Temporal lobe (tissue), 2 donors: ENCODE data around the gene ENDOV. TPM values are rescaled to one million over a fixed set of nuclear protein-coding genes. Genes with fewer than 3 reads are reported as not detected.

Experiments
- small RNA-seq: library from RNA; depleted of rRNA; stranded (forward); fragments of <200 nt; gene quantifications from one replicate; pipeline ENCODE3, GENCODE V24; 2014; ENCODE audit warnings: low replicate concordance
- total RNA-seq: library from RNA; depleted of rRNA; stranded (reverse); fragments of >200 nt; gene quantifications from one replicate; pipeline ENCODE4 v1.2.3, GENCODE V29; 2014

Gene ENDOV
- total RNA-seq, 1 donor from 2014 or later = 12.3 TPM

Small RNA genes within 50 kb of the gene (small RNA-seq; reads per million reads assigned to genes)
- gene MIR4730 = not detected

Other genes starting within 250 kb of the ENDOV start
- 0.74 TPM for gene CARD14, start 245.1 kb upstream of the ENDOV start, total RNA-seq
- gene SGSH, start 194.8 kb upstream of the ENDOV start, total RNA-seq = 5.7 TPM
- gene SLC26A11, start 194.7 kb upstream of the ENDOV start, total RNA-seq = 10.6 TPM
- gene RNF213, start 154.3 kb upstream of the ENDOV start, total RNA-seq = 16.0 TPM
- 6.6 TPM for gene NPTX1, start 61.4 kb downstream of the ENDOV start, total RNA-seq
- gene RPTOR, start 129.7 kb downstream of the ENDOV start, total RNA-seq = 20.4 TPM